Activated naive CD8-positive, alpha-beta T cell treated with anti-CD3 and anti-CD28 coated beads for 36 hours (primary cell): ENCODE data around the gene OVAAL. TPM values are rescaled to one million over a fixed set of nuclear protein-coding genes. Genes with fewer than 3 reads are reported as not detected.

Experiments used
- DNase-seq: peaks from one replicate; pipeline ENCODE4 v3.0.0; 2021
- H3K27ac Mint-ChIP-seq: one replicate; pipeline ENCODE4 v1.8.0; 2022; ENCODE audit warnings: mild to moderate bottlenecking, moderate library complexity, mixed read lengths
- H3K27me3 Mint-ChIP-seq: one replicate; pipeline ENCODE4 v1.8.0; 2022; ENCODE audit warnings: mild to moderate bottlenecking, mixed read lengths
- H3K36me3 Mint-ChIP-seq: one replicate; pipeline ENCODE4 v1.8.0; 2021; ENCODE audit warnings: mild to moderate bottlenecking, mixed read lengths
- H3K4me1 Mint-ChIP-seq: one replicate; pipeline ENCODE4 v1.8.0; 2021; ENCODE audit warnings: mixed read lengths
- H3K4me3 Mint-ChIP-seq: one replicate; pipeline ENCODE4 v1.8.0; 2022; ENCODE audit warnings: mild to moderate bottlenecking, moderate library complexity, mixed read lengths
- H3K9me3 Mint-ChIP-seq: one replicate; pipeline ENCODE4 v1.8.0; 2022; ENCODE audit warnings: mixed read lengths
- total RNA-seq, 2 experiments: library from RNA; stranded (reverse); gene quantifications; one replicate each; pipeline ENCODE4 v1.2.3, GENCODE V29; 2021

OVAAL gene
- total RNA-seq, 2 experiments from 2014 or later, result not detected

- no peak overlapping the region for H3K4me3 Mint-ChIP-seq
- peaks cover 19% of the 10 kb centered on the region for H3K4me1 Mint-ChIP-seq
- H3K36me3 Mint-ChIP-seq, result no peaks in the 10 kb centered on the region
- H3K27ac Mint-ChIP-seq, result no peak overlapping the region
- no peak for DNase-seq
- H3K27me3 Mint-ChIP-seq, result no peaks in the 10 kb centered on the region
- no peaks in the 10 kb centered on the region for H3K9me3 Mint-ChIP-seq
Measured at GRCh38 chr1:180574031-180574713, 15.4 kb downstream of the OVAAL start.

DNA sequence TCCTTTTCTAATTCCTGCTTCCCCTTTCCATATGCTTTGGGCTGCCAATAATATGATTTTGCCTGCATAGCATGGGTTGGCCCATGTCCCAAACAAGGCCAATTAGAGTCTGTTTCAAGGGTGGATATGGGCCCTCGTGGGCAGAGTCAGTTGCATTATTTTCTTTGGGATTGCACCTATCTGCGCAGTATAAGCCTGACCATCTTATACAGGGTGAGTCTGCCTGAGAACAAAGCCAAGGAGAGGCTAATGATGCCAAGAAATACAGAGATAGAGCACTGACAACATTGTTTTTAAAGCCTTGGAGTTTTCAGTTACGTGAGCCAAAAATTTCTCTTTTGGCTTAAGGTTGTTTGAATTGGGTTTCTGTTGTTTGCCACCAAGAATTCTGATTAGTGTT lies 18.6 kb downstream of the OVAAL start:
- no peak overlapping the region for H3K4me3 Mint-ChIP-seq
- peaks cover 4% of the 10 kb centered on the region for H3K4me1 Mint-ChIP-seq
- no peak overlapping the region for H3K27ac Mint-ChIP-seq
- DNase-seq, result no peak
- H3K36me3 Mint-ChIP-seq, result no peaks in the 10 kb centered on the region
- no peaks in the 10 kb centered on the region for H3K9me3 Mint-ChIP-seq
- no peaks in the 10 kb centered on the region for H3K27me3 Mint-ChIP-seq

DNA sequence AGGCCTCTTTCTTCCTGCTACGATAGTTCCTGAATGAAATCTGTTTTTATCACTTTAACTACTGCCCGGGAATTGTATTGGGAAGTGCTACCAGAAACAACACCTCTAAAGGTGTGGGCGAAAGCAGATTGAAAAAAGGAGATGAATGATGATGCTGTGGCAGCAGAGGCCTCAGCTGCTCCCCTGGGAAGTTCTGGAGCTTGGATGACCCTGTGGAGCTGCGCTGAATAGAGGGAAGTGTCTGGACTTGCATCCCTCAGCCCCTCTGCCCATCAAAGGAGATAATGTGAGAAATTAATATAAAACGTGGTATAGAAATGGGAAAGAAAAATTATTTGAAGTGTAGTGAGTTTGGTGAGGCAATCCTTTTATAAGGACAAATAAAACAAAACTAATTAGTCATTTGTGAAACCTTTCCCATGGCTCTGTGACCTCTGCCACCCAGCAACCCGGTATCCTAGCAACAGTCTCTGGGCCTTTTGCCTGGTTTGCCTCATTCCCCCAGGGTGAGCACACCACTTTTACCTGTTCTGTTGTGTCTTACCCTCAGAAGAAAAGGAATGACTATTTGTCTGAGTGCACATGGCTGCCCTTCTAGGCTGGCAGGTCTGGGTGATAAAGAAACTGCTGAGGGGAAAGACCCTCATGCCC lies 21.3 kb downstream of the OVAAL start:
- no peak for DNase-seq
- peaks cover 3% of the 10 kb centered on the region for H3K4me1 Mint-ChIP-seq
- no peak overlapping the region for H3K27ac Mint-ChIP-seq
- no peaks in the 10 kb centered on the region for H3K36me3 Mint-ChIP-seq
- no peaks in the 10 kb centered on the region for H3K27me3 Mint-ChIP-seq
- no peaks in the 10 kb centered on the region for H3K9me3 Mint-ChIP-seq
- no peak overlapping the region for H3K4me3 Mint-ChIP-seq

GRCh38 chr1:180581635-180582039 lies 22.9 kb downstream of the OVAAL start:
- no peak for DNase-seq
- H3K27ac Mint-ChIP-seq, result no peak overlapping the region
- H3K27me3 Mint-ChIP-seq, result no peaks in the 10 kb centered on the region
- no peak overlapping the region for H3K4me3 Mint-ChIP-seq
- H3K36me3 Mint-ChIP-seq, result peaks cover 1% of the 10 kb centered on the region
- peaks cover 1% of the 10 kb centered on the region for H3K9me3 Mint-ChIP-seq
- H3K4me1 Mint-ChIP-seq, result peaks cover 15% of the 10 kb centered on the region

- no peak for DNase-seq
- Mint-ChIP-seq H3K9me3 (peaks cover 12% of the 10 kb centered on the region), H3K27me3 (no peaks in the 10 kb centered on the region), H3K27ac (peak overlapping the region; percentile 88), H3K4me1 (peaks cover 16% of the 10 kb centered on the region), H3K4me3 (no peak overlapping the region), H3K36me3 (peaks cover 3% of the 10 kb centered on the region)
Measured at GRCh38 chr1:180584869-180585268, 26.1 kb downstream of the OVAAL start.

- DNase-seq, result no peak
- Mint-ChIP-seq H3K36me3 (peaks cover 3% of the 10 kb centered on the region), H3K27me3 (peaks cover 5% of the 10 kb centered on the region), H3K4me1 (peaks cover 16% of the 10 kb centered on the region), H3K27ac (peak overlapping the region; percentile 88), H3K9me3 (peaks cover 12% of the 10 kb centered on the region), H3K4me3 (no peak overlapping the region)
Measured at GRCh38 chr1:180585994-180586359, 27.2 kb downstream of the OVAAL start.

DNA sequence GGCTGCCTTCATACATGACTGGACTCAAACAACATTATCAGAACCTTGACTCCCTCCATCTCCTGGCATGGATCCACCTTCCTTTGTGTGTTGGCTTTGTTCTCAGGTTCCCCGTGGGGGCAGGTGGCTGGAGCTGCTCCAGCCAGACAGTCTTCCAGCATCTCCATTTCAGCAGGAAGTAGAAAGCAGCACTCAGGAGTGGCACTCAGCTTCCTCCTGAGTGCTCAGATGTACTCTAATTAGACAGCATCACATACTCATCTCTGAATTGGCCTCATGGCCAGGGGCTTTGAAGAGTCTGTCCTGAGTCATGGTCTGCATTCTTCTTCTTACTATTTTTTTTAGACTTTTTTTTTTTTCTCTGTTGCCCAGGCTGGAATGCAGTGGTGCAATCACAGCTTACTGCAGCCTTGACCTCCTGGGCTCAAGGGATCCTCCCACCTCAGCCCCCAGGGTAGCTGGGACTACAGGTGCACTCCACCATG lies 27.9 kb downstream of the OVAAL start:
- Mint-ChIP-seq H3K27ac (no peak overlapping the region), H3K27me3 (peaks cover 6% of the 10 kb centered on the region), H3K4me3 (no peak overlapping the region), H3K9me3 (peaks cover 12% of the 10 kb centered on the region), H3K36me3 (peaks cover 3% of the 10 kb centered on the region), H3K4me1 (peaks cover 16% of the 10 kb centered on the region)
- no peak for DNase-seq

- H3K27ac Mint-ChIP-seq, result no peak overlapping the region
- H3K36me3 Mint-ChIP-seq, result peaks cover 3% of the 10 kb centered on the region
- peaks cover 6% of the 10 kb centered on the region for H3K27me3 Mint-ChIP-seq
- DNase-seq, result no peak
- H3K9me3 Mint-ChIP-seq, result peaks cover 12% of the 10 kb centered on the region
- no peak overlapping the region for H3K4me3 Mint-ChIP-seq
- peaks cover 16% of the 10 kb centered on the region for H3K4me1 Mint-ChIP-seq
Measured at GRCh38 chr1:180588121-180588520, 29.4 kb downstream of the OVAAL start.

DNA sequence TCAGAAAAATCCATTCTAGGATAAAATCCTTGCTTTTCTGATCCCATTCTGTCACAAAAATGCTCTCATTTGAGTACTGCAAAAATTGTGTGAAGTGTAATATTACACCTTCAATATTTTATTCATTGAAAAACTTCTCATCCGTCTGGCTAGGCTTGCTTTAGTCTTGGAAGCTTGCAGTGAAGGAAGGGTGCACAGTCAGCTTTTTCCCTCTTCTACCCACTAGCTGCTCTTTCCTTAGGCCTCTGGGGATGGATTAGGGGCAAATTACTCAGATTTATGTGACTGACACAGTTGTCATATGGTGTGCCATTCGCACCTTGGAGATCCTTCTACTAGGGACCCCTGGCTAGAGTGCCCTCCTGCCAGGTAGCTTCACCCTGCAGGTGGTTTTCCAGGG lies 32.1 kb downstream of the OVAAL start:
- peaks cover 10% of the 10 kb centered on the region for H3K27me3 Mint-ChIP-seq
- H3K4me3 Mint-ChIP-seq, result no peak overlapping the region
- no peak overlapping the region for H3K27ac Mint-ChIP-seq
- DNase-seq, result no peak
- H3K36me3 Mint-ChIP-seq, result peaks cover 3% of the 10 kb centered on the region
- H3K9me3 Mint-ChIP-seq, result peaks cover 12% of the 10 kb centered on the region
- H3K4me1 Mint-ChIP-seq, result peaks cover 5% of the 10 kb centered on the region

- Mint-ChIP-seq H3K9me3 (peaks cover 3% of the 10 kb centered on the region), H3K27ac (no peak overlapping the region), H3K4me3 (no peak overlapping the region), H3K27me3 (peaks cover 13% of the 10 kb centered on the region), H3K4me1 (no peaks in the 10 kb centered on the region), H3K36me3 (peaks cover under 1% of the 10 kb centered on the region)
- no peak for DNase-seq
Measured at GRCh38 chr1:180593382-180593781, 34.6 kb downstream of the OVAAL start.

DNA sequence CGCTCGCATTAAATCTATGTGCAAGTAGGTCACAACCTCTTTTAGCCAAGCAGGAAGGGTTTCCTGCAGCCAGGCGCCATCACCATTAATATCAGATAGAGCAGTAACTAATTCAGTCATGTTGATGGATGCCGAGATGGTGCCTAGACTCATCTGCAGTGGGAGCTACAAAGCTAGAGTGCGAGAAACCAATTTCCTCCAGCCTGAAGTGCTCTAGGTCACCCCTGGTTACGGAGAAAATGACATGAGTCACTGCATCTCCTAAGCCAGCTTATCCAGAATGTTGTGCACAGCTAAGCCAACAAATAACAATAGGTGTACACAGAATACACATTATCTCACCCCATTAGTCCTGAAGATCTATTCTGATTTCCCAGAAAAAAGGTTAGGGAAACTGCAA lies 36.0 kb downstream of the OVAAL start:
- no peak overlapping the region for H3K4me3 Mint-ChIP-seq
- no peaks in the 10 kb centered on the region for H3K9me3 Mint-ChIP-seq
- H3K27me3 Mint-ChIP-seq, result peaks cover 13% of the 10 kb centered on the region
- H3K4me1 Mint-ChIP-seq, result no peaks in the 10 kb centered on the region
- DNase-seq, result no peak
- no peak overlapping the region for H3K27ac Mint-ChIP-seq
- H3K36me3 Mint-ChIP-seq, result no peaks in the 10 kb centered on the region

- H3K27me3 Mint-ChIP-seq, result peaks cover 8% of the 10 kb centered on the region
- H3K4me3 Mint-ChIP-seq, result no peak overlapping the region
- no peaks in the 10 kb centered on the region for H3K9me3 Mint-ChIP-seq
- H3K4me1 Mint-ChIP-seq, result no peaks in the 10 kb centered on the region
- no peak overlapping the region for H3K27ac Mint-ChIP-seq
- no peak for DNase-seq
- no peaks in the 10 kb centered on the region for H3K36me3 Mint-ChIP-seq
Measured at GRCh38 chr1:180595966-180596365, 37.2 kb downstream of the OVAAL start.

DNA sequence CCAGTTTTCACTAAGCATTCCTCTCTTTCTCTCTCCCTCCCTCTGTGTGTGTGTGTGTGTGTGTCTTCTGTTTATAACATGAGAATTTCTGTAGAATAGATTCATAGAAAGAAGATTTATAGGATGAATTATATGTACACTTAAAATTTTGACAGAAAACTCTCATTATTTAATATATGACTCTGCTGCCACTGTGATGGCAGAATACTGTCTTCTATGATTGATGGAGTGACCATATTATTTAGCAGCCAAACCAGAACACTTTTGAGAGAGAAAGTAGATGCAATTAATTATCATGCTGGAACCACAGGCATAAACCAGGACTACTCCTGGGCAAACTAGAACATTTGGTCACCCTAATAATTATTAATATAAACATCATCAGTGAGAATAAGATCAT lies 38.8 kb downstream of the OVAAL start:
- Mint-ChIP-seq H3K36me3 (no peaks in the 10 kb centered on the region), H3K4me3 (no peak overlapping the region), H3K4me1 (no peaks in the 10 kb centered on the region), H3K27ac (no peak overlapping the region), H3K27me3 (peaks cover 7% of the 10 kb centered on the region), H3K9me3 (no peaks in the 10 kb centered on the region)
- no peak for DNase-seq

DNA sequence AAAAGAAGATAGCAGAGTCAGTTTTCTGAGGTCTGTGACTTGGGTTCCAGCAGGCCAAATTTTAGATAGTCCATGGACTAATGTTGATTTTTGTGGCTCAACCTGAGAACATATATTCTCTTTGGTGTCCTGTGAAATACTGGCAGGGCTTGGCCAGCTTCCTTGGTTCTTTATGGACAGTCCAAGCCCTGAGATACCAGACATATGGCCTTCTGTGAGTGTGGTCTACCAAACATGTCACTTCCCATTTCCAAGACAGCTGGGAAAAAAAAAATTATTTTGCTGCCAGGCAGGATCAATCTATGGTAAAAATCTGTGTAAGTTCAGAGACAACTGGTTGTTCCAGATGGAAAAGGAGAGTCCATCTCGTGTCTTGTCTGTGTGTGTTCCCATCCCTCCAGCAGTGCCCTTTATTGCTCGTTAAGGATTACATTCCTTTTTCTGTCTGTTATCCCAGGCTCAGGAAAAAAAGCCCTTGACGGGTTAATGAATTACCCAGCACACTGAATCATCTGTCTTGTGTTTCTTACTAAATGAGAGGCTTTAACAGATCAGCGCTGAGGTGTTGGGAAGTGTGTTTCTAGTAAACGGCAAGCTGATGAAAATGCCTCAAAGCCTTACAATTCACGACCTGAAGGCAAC lies 39.7 kb downstream of the OVAAL start:
- H3K4me1 Mint-ChIP-seq, result no peaks in the 10 kb centered on the region
- H3K27me3 Mint-ChIP-seq, result peaks cover 7% of the 10 kb centered on the region
- no peaks in the 10 kb centered on the region for H3K36me3 Mint-ChIP-seq
- H3K4me3 Mint-ChIP-seq, result no peak overlapping the region
- no peak for DNase-seq
- H3K9me3 Mint-ChIP-seq, result no peaks in the 10 kb centered on the region
- no peak overlapping the region for H3K27ac Mint-ChIP-seq

DNA sequence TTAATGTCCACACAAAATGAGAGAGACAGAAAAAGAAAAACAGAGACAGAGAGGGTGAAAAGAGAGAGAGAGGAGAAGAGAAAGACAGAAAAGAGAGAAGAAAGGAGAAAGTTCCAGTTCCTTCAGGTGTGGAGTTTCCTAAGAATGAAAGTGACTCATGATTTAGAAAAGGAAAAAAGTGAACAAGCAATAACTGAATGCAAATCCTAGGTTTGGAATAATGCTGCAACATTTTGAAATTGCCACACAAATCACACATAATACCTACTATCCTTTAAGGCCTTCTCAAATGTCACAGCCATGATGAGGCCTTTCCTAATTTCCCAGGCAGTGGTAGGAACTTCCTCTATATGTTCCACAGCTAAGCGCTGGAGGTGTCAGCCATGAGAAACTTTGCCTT lies 41.6 kb downstream of the OVAAL start:
- Mint-ChIP-seq H3K27me3 (peaks cover 5% of the 10 kb centered on the region), H3K27ac (no peak overlapping the region), H3K9me3 (no peaks in the 10 kb centered on the region), H3K36me3 (no peaks in the 10 kb centered on the region), H3K4me1 (no peaks in the 10 kb centered on the region), H3K4me3 (no peak overlapping the region)
- DNase-seq, result no peak
